T47D (cell line): ENCODE measurements around the gene TMEM131L.
"Not testable (repeated sequence)": the region's sequence is repeated elsewhere in the genome, so short reads cannot be mapped to it uniquely, and the experiment has no call there.

Experiments used
- DNase-seq, 2 experiments: peaks; one replicate each; pipeline versions ENCODE4 v3.0.0 to v3.0.0-alpha.2; 2011 to 2012; ENCODE audit warnings: low read depth in 1 of 2, low spot score in 1 of 2
- JUND ChIP-seq: IDR thresholded peaks from 2 replicates; pipeline ENCODE4 v1.6.1; 2012; ENCODE audit warnings: low read depth
- in situ Hi-C: cut with HindIII; loops from 2 replicates; pipeline ENCODE4 v1.10.0; 2016; ENCODE audit warnings: low sequenced_read_pairs, low pct_unique_long_range_greater_than_20kb

TMEM131L gene

GRCh38 chr4:153603835-153604234 is 137.7 kb downstream of the TMEM131L start:
- in situ Hi-C loops = no loop called here
- no peak for DNase-seq
- no peak for TF ChIP-seq JUND

GRCh38 chr4:153609070-153609469 is 142.9 kb downstream of the TMEM131L start:
- DNase-seq, in situ Hi-C loops: not testable (repeated sequence)

GRCh38 chr4:153610623-153611376 is 144.6 kb downstream of the TMEM131L start:
- no peak for DNase-seq
- TF ChIP-seq JUND = no peak
- in situ Hi-C loops = no loop called here

GRCh38 chr4:153611679-153612078 is 145.5 kb downstream of the TMEM131L start:
- TF ChIP-seq JUND = no peak
- no peak for DNase-seq
- in situ Hi-C loops = no loop called here

- no peak for TF ChIP-seq JUND
- no peak for DNase-seq
- in situ Hi-C loops = no loop called here
Measured at GRCh38 chr4:153612878-153613277, 146.7 kb downstream of the TMEM131L start.

- TF ChIP-seq JUND = no peak
- no peak for DNase-seq
- in situ Hi-C loops = no loop called here
Measured at GRCh38 chr4:153616006-153616555, 149.9 kb downstream of the TMEM131L start.

- in situ Hi-C loops = no loop called here
- no peak for TF ChIP-seq JUND
Measured at GRCh38 chr4:153618833-153619232, 152.7 kb downstream of the TMEM131L start.

GRCh38 chr4:153619811-153620210 is 153.7 kb downstream of the TMEM131L start:
- no peak for TF ChIP-seq JUND
- in situ Hi-C loops = no loop called here
- no peak for DNase-seq

More at GRCh38 chr4:153618833-153619232, 152.7 kb downstream of the TMEM131L start:
- DNase-seq = no peak

- no peak for TF ChIP-seq JUND
- no peak for DNase-seq
- in situ Hi-C loops = no loop called here
Measured at GRCh38 chr4:153620352-153620751, 154.2 kb downstream of the TMEM131L start.

GRCh38 chr4:153622093-153622492 is 155.9 kb downstream of the TMEM131L start:
- DNase-seq = no peak
- no peak for TF ChIP-seq JUND
- in situ Hi-C loops = no loop called here

GRCh38 chr4:153622778-153623240 is 156.6 kb downstream of the TMEM131L start:
- no peak for TF ChIP-seq JUND
- in situ Hi-C loops = no loop called here
- DNase-seq = no peak

- no peak for DNase-seq
- in situ Hi-C loops = no loop called here
- no peak for TF ChIP-seq JUND
Measured at GRCh38 chr4:153623491-153623890, 157.3 kb downstream of the TMEM131L start.

GRCh38 chr4:153628796-153629315 is 162.7 kb downstream of the TMEM131L start:
- in situ Hi-C loops = no loop called here
- no peak for DNase-seq
- no peak for TF ChIP-seq JUND
